22Rv1 (cell line): ENCODE measurements around the gene GPR179.

Experiments
- H3K27ac ChIP-seq: fragments of 450-650 bp; 2 replicates; pipeline ENCODE4 v1.5.1; 2017
- CTCF ChIP-seq: fragments of 450-650 bp; IDR thresholded peaks from 2 replicates; pipeline ENCODE4 v1.5.1; 2017; ENCODE audit warnings: mild to moderate bottlenecking
- ZFX ChIP-seq: fragments of 450-650 bp; IDR thresholded peaks from 2 replicates; pipeline ENCODE4 v1.6.1; 2017; ENCODE audit warnings: antibody characterized with exemption, borderline replicate concordance

The GPR179 gene

GRCh38 chr17:38343608-38344419, at the start of gene GPR179:
Gene GPR179, minus strand, starts transcription at chr17:38343956. Its CDS starts 167 bp downstream, at chr17:38343789.
- no peak within 1 kb of the TSS for H3K27ac ChIP-seq
- TF ChIP-seq CTCF (no peak), ZFX (no peak)

- TF ChIP-seq CTCF (no peak), ZFX (no peak)
These were observed 35.7 kb upstream of the GPR179 start for GRCh38 chr17:38379448-38379847.

GRCh38 chr17:38369124-38369886, 25.5 kb upstream of the GPR179 start:
- H3K27ac ChIP-seq, result no peak overlapping the region
- TF ChIP-seq ZFX, result no peak
- TF ChIP-seq CTCF, result no peak

More at GRCh38 chr17:38379448-38379847, 35.7 kb upstream of the GPR179 start:
- no peak overlapping the region for H3K27ac ChIP-seq

- H3K27ac ChIP-seq, result no peak overlapping the region
- TF ChIP-seq CTCF, result no peak
- TF ChIP-seq ZFX, result no peak
These were observed 21.0 kb upstream of the GPR179 start for GRCh38 chr17:38364741-38365140.

GRCh38 chr17:38363016-38363415, 19.3 kb upstream of the GPR179 start:
- TF ChIP-seq ZFX (no peak), CTCF (no peak)
- H3K27ac ChIP-seq, result no peak overlapping the region

- H3K27ac ChIP-seq, result no peak overlapping the region
- TF ChIP-seq ZFX (no peak), CTCF (no peak)
These were observed 18.1 kb upstream of the GPR179 start for GRCh38 chr17:38361694-38362465.
